Astrocyte (in vitro differentiated cells and primary cell): ENCODE data around the gene SLC12A4. TPM values are rescaled to one million over a fixed set of nuclear protein-coding genes. Genes with fewer than 3 reads are reported as not detected.

ENCODE experiments used
- DNase-seq: peaks from one replicate; pipeline ENCODE4 v3.0.0-alpha.2; 2010; ENCODE audit warnings: low read depth
- FAIRE-seq: peaks from 2 replicates; lab custom pipeline; 2011; peaks lifted over from hg19 to GRCh38; lab: Jason Lieb, UNC
- H2AFZ ChIP-seq: 2 replicates; pipeline ENCODE4 v1.6.0; 2012; ENCODE audit warnings: low read depth, low read length, inconsistent platforms
- H3K27ac ChIP-seq: 2 replicates; pipeline ENCODE4 v1.5.1; 2011; ENCODE audit warnings: low read depth, low read length, inconsistent platforms
- H3K27me3 ChIP-seq: 2 replicates; pipeline ENCODE4 v1.6.0; 2011; ENCODE audit warnings: low read length, inconsistent platforms; ENCODE audit not compliant: insufficient read depth
- H3K36me3 ChIP-seq: 2 replicates; pipeline ENCODE4 v1.5.1; 2011; ENCODE audit warnings: low read length, inconsistent platforms; ENCODE audit not compliant: insufficient read depth
- H3K4me1 ChIP-seq: 2 replicates; pipeline ENCODE4 v1.5.1; 2011; ENCODE audit warnings: low read length, inconsistent platforms; ENCODE audit not compliant: insufficient read depth
- H3K4me2 ChIP-seq: 2 replicates; pipeline ENCODE4 v1.6.0; 2012; ENCODE audit warnings: low read length, inconsistent platforms
- H3K4me3 ChIP-seq: 2 replicates; pipeline ENCODE4 v1.5.1; 2011; ENCODE audit warnings: low read depth, mild to moderate bottlenecking, low read length, inconsistent platforms; ENCODE audit not compliant: insufficient read depth
- H3K79me2 ChIP-seq: 2 replicates; pipeline ENCODE4 v1.6.0; 2012; ENCODE audit warnings: mild to moderate bottlenecking, low read length, inconsistent platforms; ENCODE audit not compliant: insufficient read depth
- H3K9ac ChIP-seq: 2 replicates; pipeline ENCODE4 v1.6.0; 2012; ENCODE audit warnings: mild to moderate bottlenecking, low read length, inconsistent platforms
- H3K9me3 ChIP-seq: 2 replicates; pipeline ENCODE4 v1.5.1; 2012; ENCODE audit warnings: low read depth, mild to moderate bottlenecking, low read length, inconsistent platforms; ENCODE audit not compliant: insufficient read depth
- H4K20me1 ChIP-seq: 2 replicates; pipeline ENCODE4 v1.6.0; 2012; ENCODE audit warnings: low read length, inconsistent platforms; ENCODE audit not compliant: insufficient read depth
- H3K27ac Mint-ChIP-seq: one replicate; pipeline ENCODE4 v1.8.0; 2021; ENCODE audit warnings: mild to moderate bottlenecking, mixed read lengths; ENCODE audit not compliant: unreplicated experiment
- H3K27me3 Mint-ChIP-seq: one replicate; pipeline ENCODE4 v1.8.0; 2021; ENCODE audit warnings: low read depth, mixed read lengths; ENCODE audit not compliant: unreplicated experiment
- H3K36me3 Mint-ChIP-seq: one replicate; pipeline ENCODE4 v1.8.0; 2021; ENCODE audit warnings: low read depth, mixed read lengths; ENCODE audit not compliant: unreplicated experiment
- H3K4me1 Mint-ChIP-seq: one replicate; pipeline ENCODE4 v1.8.0; 2021; ENCODE audit warnings: low read depth, mixed read lengths; ENCODE audit not compliant: unreplicated experiment
- H3K4me3 Mint-ChIP-seq: one replicate; pipeline ENCODE4 v1.8.0; 2021; ENCODE audit warnings: mild to moderate bottlenecking, moderate library complexity, mixed read lengths; ENCODE audit not compliant: unreplicated experiment
- H3K9me3 Mint-ChIP-seq: one replicate; pipeline ENCODE4 v1.8.0; 2021; ENCODE audit warnings: mild to moderate bottlenecking, mixed read lengths; ENCODE audit not compliant: unreplicated experiment
- EZH2 ChIP-seq: IDR thresholded peaks from 2 replicates; pipeline ENCODE4 v1.6.1; 2012; ENCODE audit warnings: mild to moderate bottlenecking, low read length, inconsistent platforms; ENCODE audit not compliant: insufficient read depth
- total RNA-seq: library from RNA; stranded (reverse); gene quantifications from 2 replicates; pipeline ENCODE4 v1.2.1, GENCODE V29; 2021
- TF ChIP-seq, protein P1 (sequence below): IDR thresholded peaks from 2 replicates; pipeline ENCODE4 v1.5.1; 2011; ENCODE audit warnings: low read depth, mild to moderate bottlenecking, inconsistent platforms, low read length, moderate library complexity; ENCODE audit not compliant: insufficient read depth

The SLC12A4 gene
- total RNA-seq, 1 donor from 2014 or later = 118 TPM

DNA sequence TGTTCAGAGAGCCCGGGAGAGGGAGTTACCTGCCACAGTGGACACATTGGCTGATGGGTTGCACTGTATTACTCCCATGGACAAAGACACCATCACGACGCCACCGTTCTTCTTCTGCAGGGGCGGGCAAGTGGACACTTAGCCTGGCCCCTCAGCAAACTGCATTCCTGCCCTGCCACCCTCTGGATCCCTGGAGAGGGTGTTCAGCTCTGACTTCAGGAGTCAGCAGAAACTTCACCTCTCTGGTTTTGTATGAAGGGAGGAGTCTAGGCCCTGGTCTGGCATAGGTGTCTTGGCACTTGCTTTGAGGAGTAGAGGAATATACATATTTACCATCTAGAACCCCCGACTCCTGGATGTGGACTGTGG, 21.6 kb upstream of the SLC12A4 start:
- Histone ChIP-seq H3K27me3 (no peaks in the 10 kb centered on the region), H2AFZ (no peak overlapping the region), H3K4me3 (no peak overlapping the region), H3K4me1 (no peaks in the 10 kb centered on the region), H4K20me1 (no peaks in the 10 kb centered on the region), H3K9me3 (no peaks in the 10 kb centered on the region), H3K79me2 (no peaks in the 10 kb centered on the region), H3K27ac (no peak overlapping the region), H3K4me2 (no peak overlapping the region), H3K9ac (no peak overlapping the region), H3K36me3 (no peaks in the 10 kb centered on the region)
- FAIRE-seq = no peak
- Mint-ChIP-seq H3K27me3 (peaks cover 39% of the 10 kb centered on the region), H3K4me1 (peaks cover 14% of the 10 kb centered on the region), H3K4me3 (no peak overlapping the region), H3K36me3 (peaks cover 4% of the 10 kb centered on the region), H3K9me3 (peaks cover 2% of the 10 kb centered on the region), H3K27ac (no peak overlapping the region)
- no peak for TF ChIP-seq EZH2
- TF ChIP-seq, protein P1, sequence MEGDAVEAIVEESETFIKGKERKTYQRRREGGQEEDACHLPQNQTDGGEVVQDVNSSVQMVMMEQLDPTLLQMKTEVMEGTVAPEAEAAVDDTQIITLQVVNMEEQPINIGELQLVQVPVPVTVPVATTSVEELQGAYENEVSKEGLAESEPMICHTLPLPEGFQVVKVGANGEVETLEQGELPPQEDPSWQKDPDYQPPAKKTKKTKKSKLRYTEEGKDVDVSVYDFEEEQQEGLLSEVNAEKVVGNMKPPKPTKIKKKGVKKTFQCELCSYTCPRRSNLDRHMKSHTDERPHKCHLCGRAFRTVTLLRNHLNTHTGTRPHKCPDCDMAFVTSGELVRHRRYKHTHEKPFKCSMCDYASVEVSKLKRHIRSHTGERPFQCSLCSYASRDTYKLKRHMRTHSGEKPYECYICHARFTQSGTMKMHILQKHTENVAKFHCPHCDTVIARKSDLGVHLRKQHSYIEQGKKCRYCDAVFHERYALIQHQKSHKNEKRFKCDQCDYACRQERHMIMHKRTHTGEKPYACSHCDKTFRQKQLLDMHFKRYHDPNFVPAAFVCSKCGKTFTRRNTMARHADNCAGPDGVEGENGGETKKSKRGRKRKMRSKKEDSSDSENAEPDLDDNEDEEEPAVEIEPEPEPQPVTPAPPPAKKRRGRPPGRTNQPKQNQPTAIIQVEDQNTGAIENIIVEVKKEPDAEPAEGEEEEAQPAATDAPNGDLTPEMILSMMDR = no peak
- no peak for DNase-seq

DNA sequence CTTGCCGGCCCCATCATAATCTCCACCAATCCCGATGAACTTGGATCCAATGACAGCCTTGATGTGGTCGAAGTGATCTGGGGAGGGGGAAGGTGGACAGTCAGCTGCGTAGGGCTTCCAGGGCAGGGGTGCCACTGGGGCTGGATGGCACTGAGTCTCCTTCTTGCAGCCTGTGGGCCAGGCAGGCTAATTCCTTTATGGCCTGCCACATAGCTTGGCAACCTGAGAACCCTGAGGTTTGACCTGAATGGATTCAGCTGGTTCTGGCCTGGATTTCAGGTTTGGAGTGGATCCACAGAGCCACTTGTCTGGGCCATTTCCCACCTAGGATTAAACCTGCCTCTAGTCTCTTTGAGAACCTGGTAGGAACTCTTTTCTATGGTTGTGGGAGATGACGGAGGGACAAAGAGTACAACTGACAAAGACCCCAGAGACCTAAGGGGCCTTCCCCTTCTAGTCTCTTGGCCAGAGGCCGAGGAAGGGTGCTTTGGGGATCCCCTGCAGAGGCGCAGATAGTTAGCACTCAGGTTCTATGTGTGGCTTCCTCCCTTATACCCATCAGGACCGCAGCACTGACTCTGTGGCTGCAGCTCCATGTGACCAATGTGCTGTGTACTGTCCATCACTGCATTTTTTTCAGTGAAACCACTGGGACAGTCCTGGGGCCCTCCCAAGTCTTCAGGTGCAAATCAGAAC, 21.0 kb upstream of the SLC12A4 start:
- no peaks in the 10 kb centered on the region for H3K36me3 ChIP-seq
- no peaks in the 10 kb centered on the region for H3K9me3 ChIP-seq
- Mint-ChIP-seq H3K4me3 (no peak overlapping the region), H3K36me3 (peaks cover 6% of the 10 kb centered on the region), H3K27ac (no peak overlapping the region), H3K9me3 (peaks cover 2% of the 10 kb centered on the region), H3K27me3 (peaks cover 36% of the 10 kb centered on the region), H3K4me1 (peaks cover 16% of the 10 kb centered on the region)
- H4K20me1 ChIP-seq = no peaks in the 10 kb centered on the region
- no peaks in the 10 kb centered on the region for H3K79me2 ChIP-seq
- no peak overlapping the region for H3K9ac ChIP-seq
- H3K4me3 ChIP-seq = no peak overlapping the region
- DNase-seq (no peak), FAIRE-seq (no peak)
- H2AFZ ChIP-seq = no peak overlapping the region
- no peaks in the 10 kb centered on the region for H3K27me3 ChIP-seq
- H3K4me1 ChIP-seq = no peaks in the 10 kb centered on the region
- H3K4me2 ChIP-seq = no peak overlapping the region
- TF ChIP-seq EZH2 = no peak
- TF ChIP-seq, protein P1 = no peak
- no peak overlapping the region for H3K27ac ChIP-seq

DNA sequence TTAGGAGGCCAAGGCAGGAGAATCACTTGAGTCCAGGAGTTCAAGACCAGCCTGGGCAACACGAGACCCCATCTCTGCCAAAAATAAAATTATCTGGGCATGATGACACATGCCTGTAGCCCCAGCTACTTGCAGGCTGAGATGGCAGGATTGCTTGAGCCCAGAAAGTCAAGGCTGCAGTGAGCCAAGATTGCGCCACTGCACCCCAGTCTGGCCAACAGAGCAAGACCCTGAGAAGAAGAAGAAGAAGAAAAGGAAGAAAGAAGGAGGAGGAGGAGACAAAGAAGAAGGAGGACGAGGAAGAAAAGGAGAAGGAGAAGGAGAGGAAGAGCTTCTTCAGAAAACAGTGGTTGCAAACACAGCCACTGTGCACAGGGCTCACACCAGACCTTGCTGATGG, 20.2 kb upstream of the SLC12A4 start:
- H3K27ac ChIP-seq = no peak overlapping the region
- no peak overlapping the region for H3K27ac Mint-ChIP-seq
- H3K27me3 Mint-ChIP-seq = peaks cover 36% of the 10 kb centered on the region
- no peak overlapping the region for H3K4me3 ChIP-seq
- H3K79me2 ChIP-seq = no peaks in the 10 kb centered on the region
- no peaks in the 10 kb centered on the region for H3K9me3 ChIP-seq
- H3K9me3 Mint-ChIP-seq = peaks cover 2% of the 10 kb centered on the region
- no peak overlapping the region for H3K9ac ChIP-seq
- peaks cover 6% of the 10 kb centered on the region for H3K36me3 Mint-ChIP-seq
- TF ChIP-seq, protein P1 = no peak
- no peak for TF ChIP-seq EZH2
- H3K27me3 ChIP-seq = no peaks in the 10 kb centered on the region
- H3K36me3 ChIP-seq = no peaks in the 10 kb centered on the region
- FAIRE-seq (no peak), DNase-seq (no peak)
- H3K4me1 Mint-ChIP-seq = peaks cover 14% of the 10 kb centered on the region
- H3K4me2 ChIP-seq = no peak overlapping the region
- no peak overlapping the region for H2AFZ ChIP-seq
- H3K4me3 Mint-ChIP-seq = no peak overlapping the region
- no peaks in the 10 kb centered on the region for H3K4me1 ChIP-seq
- H4K20me1 ChIP-seq = no peaks in the 10 kb centered on the region
